K562 (cell line): ENCODE data around the gene KIFC3. TPM values are rescaled to one million over a fixed set of nuclear protein-coding genes. Genes with fewer than 3 reads are reported as not detected.

Source experiments
- ATAC-seq: fragments of 200-7000 bp; cut with Tn5 transposase; 3 replicates; pipeline ENCODE4 v1.9.1; 2020; ENCODE audit warnings: moderate library complexity
- BruUV-seq: library from RNA; stranded (reverse); fragments of 400-500 nt; replicated peaks from 2 replicates; lab custom pipeline; 2021; lab: Mats Ljungman, UMichigan
- CTCF ChIA-PET: fragments of 300-600 bp; formaldehyde crosslinking; extraction: SDS; loops from one replicate; lab custom pipeline; 2021; ENCODE audit warnings: low intra/inter-chr PET ratio; lab: Yijun Ruan, JAX
- POLR2A ChIA-PET: fragments of 300-600, 350-650 bp; sonication (Branson Sonifier 250); formaldehyde crosslinking; extraction: SDS; loops from one replicate; lab custom pipeline; 2021; ENCODE audit warnings: antibody characterized with exemption, inconsistent platforms; lab: Yijun Ruan, JAX
- DNase-seq, 4 experiments: peaks; one replicate each; pipeline versions ENCODE4 v3.0.0 to v3.0.0-alpha.2; 2011 to 2018; ENCODE audit warnings: low spot score in 3 of 4, mixed read lengths in 3 of 4; ENCODE audit errors: extremely low read depth in 1 of 4
- FAIRE-seq: peaks from 2 replicates; lab custom pipeline; 2011; peaks lifted over from hg19 to GRCh38; lab: Jason Lieb, UNC
- H2AFZ ChIP-seq: 2 replicates; pipeline ENCODE4 v1.6.0; 2011; ENCODE audit warnings: low read depth, low read length, control low read depth, inconsistent platforms
- H3K27ac ChIP-seq: fragments of 200-600 bp; 3 replicates; pipeline ENCODE4 v1.8.0; 2011; ENCODE audit warnings: low read depth, mild to moderate bottlenecking, control low read depth, inconsistent platforms, low read length, moderate library complexity, mixed read lengths; ENCODE audit errors: extremely low read depth
- H3K27me3 ChIP-seq, 2 experiments: fragments of 300-600 bp in 1 of 2; 2 replicates in 1 of 2; 3 replicates in 1 of 2; pipeline versions ENCODE4 v1.6.0 to v1.8.0; 2011; ENCODE audit warnings: inconsistent platforms in 2 of 2, low read length in 2 of 2, mild to moderate bottlenecking in 1 of 2, mixed read lengths in 1 of 2, moderate library complexity in 1 of 2; ENCODE audit not compliant: control insufficient read depth in 2 of 2, insufficient read depth in 2 of 2
- H3K36me3 ChIP-seq: fragments of 300-600 bp; 3 replicates; pipeline ENCODE4 v1.8.0; 2011; ENCODE audit warnings: mild to moderate bottlenecking, low read length, inconsistent platforms; ENCODE audit not compliant: control insufficient read depth, insufficient read depth
- H3K4me1 ChIP-seq, 2 experiments: fragments of 200-600 bp in 1 of 2; replicated peaks in 1 of 2; 2 replicates in 1 of 2; 3 replicates in 1 of 2; pipeline versions ENCODE4 v1.5.1 to v1.8.0; 2011; ENCODE audit warnings: inconsistent platforms in 2 of 2, low read length in 2 of 2, mild to moderate bottlenecking in 1 of 2, mixed read lengths in 1 of 2, moderate library complexity in 1 of 2; ENCODE audit not compliant: control insufficient read depth in 2 of 2, insufficient read depth in 2 of 2
- H3K4me2 ChIP-seq: 2 replicates; pipeline ENCODE4 v1.6.1; 2011; ENCODE audit warnings: low read length, control low read depth, inconsistent platforms, mixed read lengths; ENCODE audit not compliant: insufficient read depth
- H3K4me3 ChIP-seq: fragments of 200-600 bp; sonication (generic), shearing (Covaris generic); 2 replicates; pipeline ENCODE4 v1.5.1; 2016; ENCODE audit warnings: control low read depth, inconsistent platforms
- H3K79me2 ChIP-seq: fragments of 200-600 bp; 3 replicates; pipeline ENCODE4 v1.8.0; 2011; ENCODE audit warnings: low read length, inconsistent platforms; ENCODE audit not compliant: control insufficient read depth, insufficient read depth
- H3K9ac ChIP-seq, 2 experiments: 2 replicates each; pipeline versions ENCODE4 v1.6.0 to v1.6.1; 2011; ENCODE audit warnings: low read depth in 2 of 2, low read length in 2 of 2, control low read depth in 1 of 2, inconsistent platforms in 1 of 2, mild to moderate bottlenecking in 1 of 2, mixed read lengths in 1 of 2; ENCODE audit not compliant: insufficient read depth in 1 of 2
- H3K9me1 ChIP-seq: one replicate; pipeline ENCODE4 v1.6.0; 2011; ENCODE audit warnings: inconsistent platforms, mild to moderate bottlenecking, low read length, moderate library complexity; ENCODE audit not compliant: control insufficient read depth, insufficient read depth
- H3K9me3 ChIP-seq: replicated peaks from 2 replicates; pipeline ENCODE4 v1.5.1; 2011; ENCODE audit warnings: low read depth, low read length, inconsistent platforms; ENCODE audit not compliant: control insufficient read depth, insufficient read depth
- H4K20me1 ChIP-seq: replicated peaks from 2 replicates; pipeline ENCODE4 v1.6.1; 2011; ENCODE audit warnings: low read length, inconsistent platforms, mixed read lengths; ENCODE audit not compliant: control insufficient read depth, insufficient read depth
- POLR2G ChIP-seq: fragments of 200-400 bp; formaldehyde crosslinking; IDR thresholded peaks from 2 replicates; pipeline ENCODE4 v1.6.1; 2017; ENCODE audit warnings: low read depth, mild to moderate bottlenecking, antibody characterized with exemption, low read length, moderate library complexity
- RBFOX2 ChIP-seq: fragments of 200-400 bp; formaldehyde crosslinking; IDR thresholded peaks from 2 replicates; pipeline ENCODE4 v1.6.1; 2017; ENCODE audit warnings: low read depth, mild to moderate bottlenecking, low read length, moderate library complexity
- STAT5A ChIP-seq: IDR thresholded peaks from 2 replicates; pipeline ENCODE4 v1.6.1; 2012; ENCODE audit warnings: low read length, inconsistent platforms, borderline replicate concordance
- WGBS: fragments of 100-300 bp; shearing (Covaris generic); methylation state at CpG from one replicate; pipeline ENCODE4 v1.1.6; 2016; ENCODE audit warnings: low coverage, mixed read lengths; ENCODE audit not compliant: insufficient coverage; ENCODE audit errors: missing lambda C conversion rate; 5-methylcytosine and 5-hydroxymethylcytosine counted together
- in situ Hi-C: fragments of 300-500 bp; cut with MboI; formaldehyde crosslinking; loops from 4 replicates; pipeline ENCODE4 v1.15.0; 2018; ENCODE audit warnings: inconsistent platforms, mixed read lengths
- intact Hi-C: fragments of 100-400 bp; cut with micrococcal nuclease; formaldehyde crosslinking; loops from 2 replicates; pipeline ENCODE4 v1.14.2; 2022
- polyA plus RNA-seq, 8 experiments: library from polyadenylated mRNA; depleted of rRNA in 4 of 8; stranded (reverse) in 5 of 8; unstranded in 3 of 8; fragments of >200 nt; fragmentation: Nextera tagmentation in 2 of 8; fragmentation: Illumina TruSeq in 1 of 8; extraction: Ambion mirVana in 2 of 8; extraction: Trizol in 1 of 8; gene quantifications; 2 replicates each; pipeline versions ENCODE4 v1.2.1 to v1.2.3, GENCODE V29; 2011 to 2014; ENCODE audit warnings: inconsistent platforms in 1 of 8, missing spikeins in 1 of 8
- total RNA-seq, 7 experiments: library from RNA; depleted of rRNA in 6 of 7; stranded (reverse); fragments of >200 nt in 6 of 7; fragmentation: Illumina TruSeq in 2 of 7; extraction: Trizol in 2 of 7; gene quantifications; 2 replicates each; pipeline versions ENCODE4 v1.2.1 to v1.2.3, GENCODE V29; 2011 to 2021; ENCODE audit warnings: low replicate concordance in 1 of 7
- TF ChIP-seq, protein P1 (sequence below): IDR thresholded peaks from 2 replicates; pipeline ENCODE4 v1.6.1; 2014; ENCODE audit warnings: antibody characterized with exemption

KIFC3 gene
- total and polyA plus RNA-seq, 9 of the 15 experiments (the other 6 are each of a cell fraction or from before 2014, with no cell fraction given) = 0.23 to 105 (median 26.2) TPM

DNA sequence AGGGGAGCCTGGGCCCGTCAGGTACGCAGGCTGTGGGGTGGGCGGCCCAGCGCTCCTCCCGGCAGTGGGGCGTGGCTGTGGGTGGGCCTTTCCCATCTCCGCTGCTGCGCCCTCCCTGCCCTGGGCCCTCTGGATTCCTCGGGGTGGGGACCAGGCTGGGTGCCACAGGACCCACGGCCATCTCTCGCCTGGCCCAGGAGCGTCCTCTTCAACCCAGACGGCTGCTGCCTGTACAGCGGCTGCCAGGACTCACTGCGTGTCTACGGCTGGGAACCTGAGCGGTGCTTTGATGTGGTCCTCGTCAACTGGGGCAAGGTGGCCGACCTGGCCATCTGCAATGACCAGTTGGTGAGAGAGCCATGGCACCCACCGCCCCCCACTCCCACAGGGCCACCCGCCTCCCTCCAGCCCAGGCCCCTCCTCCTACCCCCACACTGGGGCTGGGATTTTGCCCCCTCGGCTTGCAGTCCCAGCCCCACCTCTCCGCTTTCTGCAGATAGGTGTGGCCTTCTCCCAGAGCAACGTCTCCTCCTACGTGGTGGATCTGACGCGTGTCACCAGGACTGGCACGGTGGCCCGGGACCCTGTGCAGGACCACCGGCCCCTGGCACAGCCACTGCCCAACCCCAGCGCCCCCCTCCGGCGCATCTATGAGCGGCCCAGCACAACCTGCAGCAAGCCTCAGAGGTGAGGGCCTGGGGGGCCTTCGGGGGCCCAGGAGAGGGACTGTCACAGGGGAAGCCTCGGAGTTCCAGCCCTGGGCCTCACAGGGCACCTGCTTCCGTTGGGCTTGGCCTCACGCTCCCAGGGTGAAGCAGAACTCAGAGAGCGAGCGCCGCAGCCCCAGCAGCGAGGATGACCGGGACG lies 49.5 kb downstream of the KIFC3 start:
- ChIA-PET CTCF (no interaction called here), POLR2A (interaction anchor here (0.6 kb wide), 2 partner anchors 18 to 109 kb away, joined by 3 read pairs; no protein-coding TSS in a partner anchor)
- no TSS peak for BruUV-seq
- no peak for DNase-seq
- H3K4me2 ChIP-seq = no peak overlapping the region
- 89% methylated on average over 28 of the region's 44 CpGs for WGBS
- no peaks in the 10 kb centered on the region for H3K9me1 ChIP-seq
- no peak overlapping the region; a peak in 1 of 4 replicates for H3K9ac ChIP-seq
- H4K20me1 ChIP-seq = peaks cover 4% of the 10 kb centered on the region
- no peaks in the 10 kb centered on the region for H3K9me3 ChIP-seq
- TF ChIP-seq POLR2G (peak; percentile 38; the same call in 1 of the 2 replicates), STAT5A (no peak), RBFOX2 (peak; percentile 33; the same call in 1 of the 2 replicates)
- TF ChIP-seq, protein P1, sequence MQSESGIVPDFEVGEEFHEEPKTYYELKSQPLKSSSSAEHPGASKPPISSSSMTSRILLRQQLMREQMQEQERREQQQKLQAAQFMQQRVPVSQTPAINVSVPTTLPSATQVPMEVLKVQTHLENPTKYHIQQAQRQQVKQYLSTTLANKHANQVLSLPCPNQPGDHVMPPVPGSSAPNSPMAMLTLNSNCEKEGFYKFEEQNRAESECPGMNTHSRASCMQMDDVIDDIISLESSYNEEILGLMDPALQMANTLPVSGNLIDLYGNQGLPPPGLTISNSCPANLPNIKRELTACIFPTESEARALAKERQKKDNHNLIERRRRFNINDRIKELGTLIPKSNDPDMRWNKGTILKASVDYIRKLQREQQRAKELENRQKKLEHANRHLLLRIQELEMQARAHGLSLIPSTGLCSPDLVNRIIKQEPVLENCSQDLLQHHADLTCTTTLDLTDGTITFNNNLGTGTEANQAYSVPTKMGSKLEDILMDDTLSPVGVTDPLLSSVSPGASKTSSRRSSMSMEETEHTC = no peak
- H3K79me2 ChIP-seq = no peaks in the 10 kb centered on the region
- H3K4me1 ChIP-seq = peaks cover 0 to 34% of the 10 kb centered on the region in 2 experiments; a peak in 3 of 5 replicates
- no peak for FAIRE-seq
- H3K27me3 ChIP-seq = no peaks in the 10 kb centered on the region
- in situ Hi-C loops = loop anchor here (10.0 kb wide), 1 partner anchor 252 kb away; the partner anchor contains the start of genes USB1 and ZNF319
- peaks cover 59% of the 10 kb centered on the region; the same call in 2 of the 3 replicates for H3K36me3 ChIP-seq
- no peak for ATAC-seq
- intact Hi-C loops = no loop called here
- H2AFZ ChIP-seq = no peak overlapping the region
- no peak overlapping the region for H3K4me3 ChIP-seq
- no peak overlapping the region for H3K27ac ChIP-seq
